Epidermal melanocyte (primary cell): Measurements from ENCODE around the gene PSIP1.
"Not testable (repeated sequence)": the region's sequence is repeated elsewhere in the genome, so short reads cannot be mapped to it uniquely, and the experiment has no call there.

Experiments
- DNase-seq: peaks from one replicate; pipeline ENCODE4 v3.0.0; 2011; ENCODE audit warnings: low spot score; ENCODE audit not compliant: insufficient read length

PSIP1 gene

DNA sequence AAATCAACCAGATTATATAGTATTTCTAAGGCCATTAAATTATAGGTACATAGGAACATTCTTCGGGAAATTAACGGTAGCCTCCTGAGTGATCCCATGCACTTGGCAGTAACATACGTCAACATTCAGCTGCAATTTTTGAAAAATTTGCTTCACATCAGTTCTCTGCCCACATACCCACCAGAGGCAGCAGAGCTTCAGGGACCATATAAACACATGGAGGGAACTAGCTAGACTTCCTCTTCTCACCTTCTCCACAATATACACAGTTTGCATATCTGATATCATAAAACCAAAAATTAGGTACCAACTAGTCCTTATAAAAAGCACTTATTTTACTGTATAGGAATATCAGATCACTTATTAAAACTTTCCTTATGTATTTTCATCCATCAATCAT is 4.8 kb downstream of the PSIP1 start:
- no peak for DNase-seq

DNA sequence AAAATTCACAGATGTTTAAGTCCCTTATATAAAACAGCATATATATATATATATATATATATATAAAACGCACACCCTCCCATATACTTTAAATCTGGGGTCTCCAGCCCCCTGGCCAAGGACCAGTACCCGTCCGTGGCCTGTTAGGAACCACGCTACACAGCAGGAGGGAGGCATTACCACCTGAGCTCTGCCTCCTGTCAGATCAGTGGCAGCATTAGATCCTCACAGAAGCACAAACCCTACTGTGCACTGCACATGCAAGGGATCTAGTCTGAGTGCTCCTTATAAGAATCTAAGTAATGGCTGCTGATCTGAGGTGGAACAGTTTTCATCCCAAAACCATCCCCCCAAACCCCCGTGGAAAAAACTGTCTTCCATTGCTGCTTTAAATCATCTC is 9.0 kb downstream of the PSIP1 start:
- no peak for DNase-seq

DNA sequence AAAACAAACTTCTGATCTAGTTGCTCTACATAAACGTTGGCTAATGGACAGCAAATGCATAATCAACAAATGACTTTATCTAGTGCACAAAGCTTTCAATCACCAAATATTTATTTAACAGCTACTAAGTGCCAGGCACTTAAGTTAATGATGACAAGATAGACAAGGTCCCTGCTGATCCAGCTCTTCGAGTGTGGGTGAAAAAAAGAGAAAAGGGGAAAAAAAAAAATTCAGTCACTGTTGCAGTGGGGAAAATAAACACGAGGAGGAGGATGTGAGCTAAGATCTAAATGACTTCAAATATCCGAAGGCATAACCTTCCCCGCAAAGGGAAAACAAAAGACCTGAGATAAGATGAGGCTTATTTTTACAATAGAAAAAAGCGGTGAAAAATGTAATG is 9.6 kb downstream of the PSIP1 start:
- DNase-seq, result no peak

DNA sequence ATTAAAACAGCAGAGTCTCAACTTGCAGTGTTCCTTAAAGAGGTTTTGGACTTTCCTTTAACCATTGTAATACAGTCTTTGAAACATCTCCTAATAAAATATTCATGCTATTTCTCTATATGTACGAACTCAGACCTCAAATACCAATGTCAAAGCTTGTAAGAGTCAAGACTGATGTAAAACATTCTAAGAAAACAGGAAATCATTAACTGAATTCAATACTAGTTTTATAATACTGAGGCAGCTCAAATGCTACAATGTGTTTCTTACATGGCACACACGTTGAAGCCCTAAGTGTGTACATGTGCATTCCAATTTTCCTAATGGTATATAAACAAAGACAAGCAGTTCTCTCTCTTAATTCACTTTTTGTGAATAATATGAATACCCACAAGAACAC is 11.6 kb downstream of the PSIP1 start:
- no peak for DNase-seq

DNA sequence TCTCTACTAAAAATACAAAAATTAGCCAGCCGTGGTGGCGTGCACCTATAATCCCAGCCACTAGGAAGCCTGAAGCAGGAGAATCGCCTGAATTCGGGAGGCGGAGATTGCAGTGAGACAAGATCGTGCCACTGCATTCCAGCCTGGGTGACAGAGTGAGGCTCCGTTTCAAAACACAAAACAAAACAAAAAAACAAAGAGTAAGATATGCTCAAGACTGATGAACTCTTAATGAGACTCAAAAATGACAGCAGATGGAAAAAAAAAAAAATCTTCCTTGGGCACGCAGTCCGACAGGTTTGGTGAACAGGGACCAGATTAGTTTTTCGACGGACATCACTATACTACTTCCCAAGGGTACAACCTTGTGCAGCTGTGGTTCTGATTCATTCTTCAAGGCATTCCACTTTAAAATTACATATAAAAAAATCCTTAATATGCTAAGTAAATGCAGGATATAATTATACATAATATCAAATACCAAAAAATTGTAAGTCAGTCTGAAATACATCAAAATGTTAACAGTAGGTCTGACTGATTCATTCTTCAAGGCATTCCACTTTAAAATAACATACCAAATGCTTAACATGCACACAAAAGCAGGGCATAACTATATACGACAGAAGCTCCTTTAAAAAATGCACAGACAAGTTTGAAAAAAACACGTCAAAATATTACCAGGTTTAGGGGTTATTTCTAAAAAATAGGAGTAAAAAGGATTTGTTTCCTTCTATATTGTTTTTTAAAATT is 12.3 kb downstream of the PSIP1 start:
- no peak for DNase-seq

DNA sequence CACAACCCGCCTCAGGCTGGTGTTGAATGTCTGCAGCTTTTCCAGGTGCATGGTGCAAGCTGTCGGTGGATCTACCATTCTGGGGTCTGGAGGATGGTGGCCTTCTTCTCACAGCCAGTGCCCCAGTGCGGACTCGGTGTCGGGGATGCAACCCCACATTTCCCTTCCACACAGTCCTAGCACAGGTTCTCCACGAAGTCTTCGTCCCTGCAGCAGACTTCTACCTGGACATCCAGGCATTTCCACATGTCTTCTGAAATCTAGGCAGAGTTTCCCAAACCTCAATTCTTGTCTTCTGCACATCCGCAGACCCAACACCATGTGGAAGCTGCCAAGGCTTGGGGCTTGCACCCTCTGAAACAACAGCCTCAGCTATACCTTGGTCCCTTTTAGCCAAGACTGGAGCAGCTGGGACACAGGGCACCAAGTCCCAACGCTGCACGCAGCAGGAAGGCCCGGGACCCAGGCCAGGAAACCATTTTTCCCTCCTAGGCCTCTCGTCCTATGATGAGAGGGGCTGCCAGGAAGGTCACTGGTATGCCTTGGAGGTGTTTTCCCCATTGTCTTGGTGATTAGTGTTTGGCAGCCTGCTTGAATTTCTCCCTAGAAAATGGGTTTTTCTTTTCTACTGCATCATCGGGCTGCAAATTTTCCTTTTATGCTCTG is 18.2 kb downstream of the PSIP1 start:
- no peak for DNase-seq

DNA sequence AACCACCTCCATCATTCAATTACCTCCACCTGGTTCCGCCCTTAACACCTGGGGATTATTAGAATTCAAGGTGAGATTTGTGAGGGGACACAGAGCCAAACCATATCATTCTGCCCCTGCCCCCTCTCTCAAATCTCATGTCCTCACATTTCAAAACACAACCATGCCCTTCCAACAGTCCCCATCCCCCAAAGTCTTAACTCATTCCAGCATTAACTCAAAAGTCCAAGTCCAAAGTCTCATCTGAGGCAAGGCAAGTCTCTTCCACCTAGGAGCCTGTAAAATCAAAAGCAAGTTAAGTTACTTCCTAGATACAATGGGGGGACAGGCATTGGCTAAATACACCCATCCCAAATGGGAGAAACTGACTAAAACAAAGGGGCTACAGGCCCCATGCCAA is 18.8 kb downstream of the PSIP1 start:
- DNase-seq, result no peak

DNA sequence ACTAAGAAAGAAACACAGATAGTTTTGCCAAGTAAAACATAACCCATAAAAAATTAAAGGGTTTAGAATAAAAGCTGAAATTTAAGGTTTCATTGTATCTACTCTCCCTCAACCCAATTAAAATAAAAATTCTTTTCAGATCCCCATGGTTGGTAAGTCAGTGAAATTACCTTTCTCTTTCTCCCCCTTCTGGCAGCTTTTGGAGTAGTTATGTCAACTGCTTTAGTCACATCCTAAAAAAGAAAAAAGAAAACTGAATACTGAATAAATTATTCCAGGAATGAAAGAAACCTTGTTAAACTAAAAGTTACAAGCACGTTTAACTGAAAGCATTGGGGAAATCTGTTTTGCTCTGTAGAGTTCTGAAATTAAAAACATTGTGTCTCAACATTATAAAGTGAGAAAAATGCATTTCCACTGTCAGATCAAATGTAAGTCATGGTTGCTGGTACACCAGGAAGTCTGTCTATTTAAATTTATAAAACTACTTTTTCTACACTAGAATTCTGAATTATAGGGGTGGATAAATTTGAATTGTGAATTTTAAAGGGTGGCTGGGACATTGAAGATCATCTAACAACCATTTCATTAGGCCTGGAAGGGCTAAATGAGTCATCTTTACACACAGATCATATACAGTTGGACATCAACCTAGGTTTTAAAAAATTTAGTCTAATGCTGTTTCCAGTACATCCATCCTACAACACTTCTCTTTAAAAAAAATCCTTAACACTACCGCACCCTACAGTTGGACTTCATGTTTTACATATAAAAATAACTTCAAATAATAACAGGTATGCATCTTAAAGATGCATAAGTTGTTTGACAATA is 24.7 kb downstream of the PSIP1 start:
- no peak for DNase-seq

DNA sequence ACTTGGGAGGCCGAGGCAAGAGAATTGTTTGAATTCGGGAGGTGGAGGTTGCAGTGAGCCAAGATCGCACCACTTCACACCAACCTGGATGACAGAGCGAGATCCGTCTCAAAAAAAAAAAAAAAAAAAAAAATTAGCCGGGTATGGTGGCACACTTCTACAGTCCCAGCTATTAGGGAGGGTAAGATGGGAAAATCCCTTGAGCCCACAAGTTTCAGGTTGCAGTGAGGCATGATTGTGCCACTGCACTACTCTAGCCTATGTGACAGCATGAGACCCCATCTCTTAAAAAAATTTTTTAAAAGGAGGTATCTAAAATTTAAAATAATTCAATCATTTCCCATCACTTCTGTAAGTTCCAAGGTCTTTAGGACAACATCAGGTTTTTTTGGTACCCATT is 26.0 kb downstream of the PSIP1 start:
- no peak for DNase-seq

DNA sequence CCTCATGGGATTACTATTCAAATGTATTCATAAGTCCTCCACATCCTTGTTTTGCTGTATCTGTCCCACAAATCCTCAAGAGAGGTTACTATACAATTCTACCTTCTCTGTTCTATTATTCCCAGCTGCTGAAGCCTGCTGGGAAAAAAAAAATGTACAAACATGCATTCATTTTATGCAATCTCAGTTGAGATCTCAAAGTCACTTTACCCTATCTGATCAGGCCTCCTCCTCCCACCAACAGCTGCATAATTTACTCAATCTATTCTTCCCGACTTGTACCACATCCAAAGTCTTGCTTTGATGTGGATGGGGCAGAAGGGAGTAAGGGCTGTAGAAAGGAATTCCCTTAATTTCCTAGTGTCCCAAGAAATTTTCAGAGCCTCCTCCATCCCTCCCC is 28.6 kb downstream of the PSIP1 start:
- DNase-seq, result no peak

DNA sequence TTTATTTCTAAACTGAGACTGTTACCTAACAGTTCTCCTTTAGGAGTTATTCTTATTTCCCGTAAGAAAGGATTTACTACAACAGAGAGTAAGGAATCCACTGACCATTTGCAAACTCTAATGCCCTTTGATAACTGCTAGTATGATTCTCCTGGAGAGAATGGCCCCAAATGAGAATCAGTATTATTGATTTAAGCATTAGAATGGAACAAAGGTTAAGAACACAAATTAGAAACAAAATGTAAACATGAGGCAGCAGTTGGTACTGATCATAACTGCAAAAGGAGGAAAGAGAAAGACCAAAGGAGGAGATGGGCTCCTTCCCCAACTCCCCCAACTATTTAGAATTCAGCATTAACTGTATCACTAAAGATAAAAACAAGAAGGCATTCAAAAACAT is 30.7 kb downstream of the PSIP1 start:
- no peak for DNase-seq

DNA sequence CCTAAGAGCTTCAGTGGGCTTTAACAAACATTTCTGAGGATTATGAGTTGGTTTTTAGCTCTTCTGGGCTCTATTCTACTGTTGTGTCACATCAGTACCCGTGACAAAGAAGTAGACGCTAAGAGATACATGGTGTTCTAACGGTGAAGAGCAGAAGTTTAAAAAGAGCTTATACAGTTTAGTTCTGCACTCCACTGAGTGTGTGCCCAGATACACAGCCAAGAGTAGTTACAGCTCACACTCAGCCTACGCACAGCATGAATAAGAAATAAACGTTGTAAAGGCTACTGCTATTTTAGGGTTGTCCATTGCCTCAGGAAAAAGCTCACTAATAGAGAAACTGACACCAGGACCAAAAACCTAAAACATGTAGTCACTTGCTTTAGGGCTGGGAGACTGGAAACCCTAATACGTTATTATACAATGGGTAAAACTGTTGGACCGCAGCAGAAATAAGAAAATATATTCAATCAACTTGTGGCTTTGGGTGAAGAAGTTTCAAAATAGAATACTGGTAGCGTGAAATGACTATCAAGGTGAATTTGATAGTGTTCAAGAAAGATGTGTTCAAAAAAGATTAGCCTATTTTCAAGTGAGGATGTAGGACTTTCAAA is 34.7 kb downstream of the PSIP1 start:
- no peak for DNase-seq

DNA sequence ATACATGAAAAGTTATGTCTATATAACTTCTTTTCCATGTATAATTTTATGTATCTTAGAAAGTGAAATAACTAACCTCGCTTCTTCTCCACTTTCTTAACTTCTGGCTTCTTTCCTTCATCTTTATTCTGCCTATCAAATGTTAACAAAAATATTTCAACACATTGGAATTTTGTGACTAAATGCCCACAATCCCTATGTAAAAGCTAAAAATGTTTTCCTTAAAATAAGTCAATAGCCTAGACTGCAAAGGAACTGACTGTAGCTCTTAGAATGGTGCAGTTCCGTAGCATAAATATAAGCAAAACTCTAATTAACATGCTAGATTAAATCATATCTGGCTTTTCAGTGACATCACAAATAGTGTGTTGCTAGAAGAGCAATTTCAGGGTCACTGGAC is 40.9 kb downstream of the PSIP1 start:
- DNase-seq, result no peak

DNA sequence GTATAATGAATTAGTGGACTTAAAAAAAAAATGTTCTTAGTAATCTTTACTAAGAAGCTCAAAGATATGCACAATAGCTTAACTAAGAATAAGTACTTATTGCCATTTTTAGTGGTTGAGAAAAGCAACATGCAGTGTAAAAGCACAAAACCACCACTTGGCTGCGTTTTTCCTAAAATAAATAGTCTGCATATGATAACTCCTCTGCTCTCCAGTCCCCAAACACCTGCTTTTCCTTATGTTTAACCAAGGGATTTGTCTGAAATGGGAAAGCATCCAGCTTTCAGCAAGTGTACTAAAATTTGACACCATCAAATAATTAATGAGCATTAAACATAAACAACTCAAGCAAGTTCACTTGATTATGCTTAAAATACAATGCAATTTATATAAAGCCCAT is 41.4 kb downstream of the PSIP1 start:
- no peak for DNase-seq

DNA sequence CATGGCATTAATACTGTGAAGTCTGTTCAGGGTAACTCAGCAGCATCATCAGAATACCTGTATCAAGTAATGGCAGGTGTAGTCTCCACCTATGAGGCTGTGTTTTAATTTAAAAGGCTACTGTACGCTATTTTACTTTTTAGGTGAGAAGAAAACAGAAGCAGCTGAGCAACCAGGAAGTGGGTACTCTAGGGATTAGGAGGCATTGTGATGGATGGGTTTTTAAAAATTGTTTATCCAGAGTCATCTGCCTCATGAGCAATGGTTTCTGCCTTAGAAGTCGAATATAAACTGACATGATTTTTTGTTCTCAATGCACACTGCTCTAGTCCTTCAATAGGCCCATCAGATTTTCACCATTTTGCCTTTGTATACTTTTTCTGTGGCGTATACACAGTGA is 42.6 kb downstream of the PSIP1 start:
- DNase-seq, result no peak

DNA sequence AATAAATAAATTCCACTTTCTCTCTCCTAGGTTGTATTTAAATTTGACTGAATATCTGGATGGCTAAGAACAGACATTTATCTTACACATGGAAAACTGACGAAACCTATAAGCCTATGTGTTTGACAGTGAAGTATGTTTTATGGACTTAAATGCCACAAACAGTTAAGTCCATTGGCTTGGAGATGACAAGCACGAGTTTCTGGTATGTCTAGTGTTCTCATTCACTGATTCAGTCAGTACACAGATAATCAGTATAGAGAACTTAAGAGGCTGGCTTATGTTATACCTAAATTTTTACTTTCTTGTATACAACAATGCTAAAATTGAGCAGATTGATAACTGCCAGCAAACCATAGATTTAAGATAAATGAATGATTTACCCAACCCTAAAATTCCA is 49.2 kb downstream of the PSIP1 start:
- DNase-seq, result no peak

DNA sequence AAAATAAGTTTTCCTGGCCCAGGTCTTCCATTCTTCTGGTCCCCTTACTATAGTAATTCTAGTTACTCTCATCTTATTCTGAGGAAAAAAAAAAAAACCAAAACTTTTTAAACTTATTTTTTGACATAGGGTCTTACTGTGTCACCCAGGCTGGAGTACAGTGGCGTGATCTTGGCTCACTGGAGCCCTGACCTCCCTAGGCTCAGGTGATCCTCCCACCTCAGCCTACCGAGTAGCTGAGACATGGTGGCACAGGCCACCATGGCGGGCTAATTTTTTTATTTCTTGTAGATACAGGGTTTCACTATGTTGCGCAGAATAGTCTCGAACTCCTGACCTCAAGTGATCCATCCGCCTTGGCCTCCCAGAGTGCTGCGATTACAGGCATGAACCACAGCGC is 49.7 kb downstream of the PSIP1 start:
- no peak for DNase-seq

DNA sequence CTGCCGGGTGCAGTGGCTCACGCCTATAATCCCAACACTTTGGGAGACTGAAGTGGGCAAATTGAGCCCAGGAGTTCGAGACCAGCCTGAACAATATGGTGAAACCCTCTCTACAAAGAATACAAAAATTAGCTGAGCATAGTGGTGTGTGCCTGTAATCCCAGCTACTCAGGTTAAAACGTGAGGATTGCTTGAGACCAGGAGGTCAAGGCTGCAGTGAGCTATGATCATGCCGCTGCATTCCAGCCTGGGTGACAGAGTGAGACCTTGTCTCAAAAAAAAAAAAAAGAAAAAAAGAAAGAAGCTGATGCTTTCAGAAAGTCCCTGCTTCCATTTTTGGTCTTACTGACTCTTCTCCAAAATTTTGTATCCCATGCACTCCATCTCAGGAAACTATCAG is 56.8 kb downstream of the PSIP1 start:
- DNase-seq, result no peak

DNA sequence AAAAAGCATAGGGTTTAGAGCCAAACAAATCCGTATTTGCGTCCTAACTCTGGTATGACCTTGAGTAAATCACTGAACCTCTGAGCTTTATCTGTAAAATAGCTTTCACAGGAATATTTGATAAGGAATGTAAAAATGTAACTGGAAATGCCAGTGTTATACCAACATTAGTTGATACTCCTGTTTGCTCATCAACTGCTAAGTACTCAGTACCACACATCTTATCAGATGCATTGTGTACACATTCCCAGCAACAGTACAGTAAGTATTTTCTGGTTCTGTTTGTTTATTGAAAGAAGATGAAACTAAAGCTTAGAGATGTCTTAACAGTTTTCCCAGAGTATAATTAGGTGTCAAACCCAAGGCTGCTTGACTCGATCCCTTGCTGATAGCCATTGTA is 66.6 kb downstream of the PSIP1 start:
- DNase-seq, result no peak

DNA sequence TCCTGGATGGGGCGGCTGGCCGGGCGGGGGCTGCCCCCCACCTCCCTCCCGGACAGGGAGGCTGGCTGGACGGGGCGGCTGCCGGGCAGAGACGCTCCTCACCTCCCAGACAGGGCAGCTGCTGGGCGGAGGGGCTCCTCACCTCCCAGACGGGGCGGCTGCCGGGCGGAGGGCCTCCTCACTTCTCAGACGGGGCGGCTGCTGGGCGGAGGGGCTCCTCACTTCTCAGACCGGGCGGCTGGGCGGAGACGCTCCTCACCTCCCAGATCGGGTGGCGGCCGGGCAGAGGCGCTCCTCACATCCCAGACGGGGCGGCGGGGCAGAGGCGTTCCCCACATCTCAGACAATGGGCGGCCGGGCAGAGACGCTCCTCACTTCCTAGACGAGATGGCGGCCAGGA is 68.5 kb downstream of the PSIP1 start:
- DNase-seq, result not testable (repeated sequence)

DNA sequence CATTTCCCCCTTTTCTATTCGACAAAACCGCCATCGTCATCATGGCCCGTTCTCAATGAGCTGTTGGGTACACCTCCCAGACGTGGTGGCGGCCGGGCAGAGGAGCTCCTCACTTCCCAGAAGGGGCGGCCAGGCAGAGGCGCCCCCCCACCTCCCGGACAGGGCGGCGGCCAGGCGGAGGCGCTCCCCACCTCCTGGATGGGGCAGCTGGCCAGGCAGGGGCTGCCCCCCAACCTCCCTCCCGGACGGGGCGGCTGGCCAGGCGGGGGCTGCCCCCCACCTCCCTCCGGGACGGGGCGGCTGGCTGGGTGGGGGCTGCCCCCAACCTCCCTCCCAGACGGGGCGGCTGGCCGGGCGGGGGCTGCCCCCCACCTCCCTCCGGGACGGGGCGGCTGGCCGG is 68.9 kb downstream of the PSIP1 start:
- not testable (repeated sequence) for DNase-seq

DNA sequence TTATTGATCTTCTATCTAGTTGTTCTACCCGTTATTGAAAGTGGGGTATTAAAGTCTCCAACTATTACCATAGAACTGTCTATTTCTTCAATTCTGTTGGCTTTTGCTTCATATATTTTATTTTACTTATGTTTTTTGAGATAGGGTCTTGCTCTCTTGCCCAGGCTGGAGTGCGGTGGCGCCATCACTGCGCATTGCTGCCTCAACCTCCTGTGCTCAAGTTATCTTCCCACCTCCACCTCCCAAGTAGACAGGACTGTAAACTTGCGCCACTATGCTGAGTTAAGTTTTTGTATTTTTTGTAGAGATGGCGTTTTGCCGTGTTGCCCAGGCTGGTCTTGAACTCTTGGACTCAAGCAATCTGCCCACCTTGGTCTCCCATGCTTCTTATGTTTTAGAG is 71.9 kb downstream of the PSIP1 start:
- DNase-seq, result no peak
